Activated effector memory CD4-positive, alpha-beta T cell treated with Interleukin-2 at 50 U/mL for 16 hours (primary cell): Measurements from ENCODE around the gene PDE7B.

ENCODE experiments used
- DNase-seq: peaks from one replicate; pipeline ENCODE4 v3.0.0-alpha.2; 2020

The PDE7B gene

DNA sequence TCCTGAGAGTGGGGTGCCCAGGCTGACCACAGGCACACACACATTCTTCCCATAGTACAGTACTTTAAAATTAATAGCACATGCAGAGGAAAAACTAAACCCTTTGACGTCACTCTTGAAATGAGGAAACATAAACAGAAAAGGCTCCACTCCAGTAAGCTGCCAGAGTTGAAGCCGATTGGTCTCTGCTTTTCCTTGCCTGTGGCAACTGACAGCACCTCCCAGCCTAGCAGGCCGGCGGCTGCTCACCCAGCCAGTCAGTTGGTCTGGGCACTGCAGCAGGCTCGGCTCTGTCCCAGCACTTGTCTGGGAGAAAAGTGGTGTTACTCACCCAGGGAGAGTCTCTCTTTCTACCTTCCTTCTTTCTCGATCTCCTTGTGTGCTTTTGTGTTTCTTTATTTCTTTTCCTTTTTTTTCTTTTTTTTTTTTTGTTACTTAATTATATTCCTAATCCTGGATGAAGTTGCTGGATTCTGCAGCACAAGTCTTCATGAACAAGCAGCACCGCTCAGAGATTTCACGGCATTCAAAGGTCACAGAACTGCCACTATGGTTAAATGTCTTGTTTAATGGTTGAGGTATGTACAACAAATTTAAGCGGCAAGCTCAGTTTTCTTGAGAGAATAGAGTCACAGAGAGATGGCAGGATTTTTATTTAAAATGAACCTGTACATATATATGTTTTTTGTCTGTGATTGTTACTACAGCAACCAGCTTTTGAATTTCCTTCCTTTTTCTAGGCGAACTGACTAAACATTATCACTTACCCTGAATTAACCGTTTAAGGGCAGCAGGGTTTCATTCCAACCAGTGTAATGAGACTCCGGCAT is at the start of gene PDE7B:
Gene PDE7B, plus strand, starts transcription at position 260 of the 830 bp plus-strand sequence.
- peak; percentile 4 for DNase-seq

DNA sequence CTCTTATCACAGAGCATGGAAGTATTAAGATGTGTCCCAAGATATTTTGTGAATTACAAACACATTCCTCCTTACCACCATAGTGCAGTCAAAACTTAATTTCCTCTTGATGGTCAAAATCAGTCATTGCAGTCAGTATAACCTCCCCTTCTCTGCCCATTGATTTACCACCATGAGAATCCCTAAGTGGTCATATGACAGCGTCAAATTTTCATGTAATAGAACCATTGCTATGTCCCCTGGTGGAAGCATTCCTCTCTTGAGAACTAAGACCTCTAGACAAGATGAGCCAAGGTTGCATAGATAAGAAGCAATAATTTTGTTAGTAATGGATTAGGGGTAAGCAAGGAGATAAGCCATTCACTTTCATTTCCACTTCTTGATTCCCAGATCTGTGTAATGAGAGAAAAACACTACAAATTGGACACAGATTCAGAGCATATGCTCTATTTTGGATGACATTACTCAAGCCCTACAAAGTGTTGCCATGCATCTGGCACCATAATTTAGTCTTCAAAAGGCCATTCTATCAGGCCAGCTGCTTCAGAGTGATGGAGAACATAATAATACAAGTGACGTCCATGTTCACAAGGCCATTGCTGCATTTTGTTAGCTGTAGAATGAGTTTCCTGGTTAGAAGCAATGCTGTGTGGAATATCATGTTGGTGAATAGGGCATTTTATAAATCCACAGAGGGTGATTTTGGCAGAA is 49.6 kb upstream of the PDE7B start:
- DNase-seq = no peak

DNA sequence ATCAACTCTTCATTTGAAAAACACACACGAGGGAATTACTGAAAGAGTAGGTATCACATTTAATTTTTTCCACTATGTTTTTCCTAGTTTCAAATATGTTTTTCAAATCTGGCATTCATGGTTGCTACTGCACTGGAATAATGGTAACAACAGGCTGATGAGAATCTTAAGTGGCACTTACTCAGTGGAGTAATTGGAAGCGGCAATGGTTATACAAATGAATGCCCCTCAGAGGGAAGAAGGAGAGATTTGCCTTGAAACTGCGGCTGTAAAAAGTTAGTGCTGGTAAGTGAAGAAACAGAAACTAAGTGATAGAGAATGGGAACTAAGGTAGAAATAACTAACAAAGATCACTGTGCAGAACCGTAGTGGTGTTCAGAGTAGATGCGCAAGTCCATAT is 41.0 kb upstream of the PDE7B start:
- no peak for DNase-seq

DNA sequence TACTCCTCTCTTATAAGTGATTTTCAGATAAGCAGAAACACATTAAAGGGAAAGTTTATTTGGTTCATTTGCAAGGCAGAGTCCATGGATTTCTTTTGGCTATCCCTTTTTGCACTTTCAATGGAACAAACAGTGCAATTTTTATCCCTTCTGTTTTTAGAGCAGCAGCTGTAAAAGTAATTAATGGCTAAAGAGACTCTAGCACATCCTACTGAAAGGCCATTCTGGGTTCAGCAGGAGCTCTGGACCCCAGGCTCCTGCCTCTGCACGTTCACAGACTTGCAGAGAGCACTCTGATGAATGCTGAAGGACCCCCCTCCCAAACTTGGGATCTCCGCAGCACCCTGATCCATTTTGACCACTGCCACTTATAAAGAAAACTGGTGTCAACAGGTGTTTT is 40.3 kb upstream of the PDE7B start:
- DNase-seq = no peak

DNA sequence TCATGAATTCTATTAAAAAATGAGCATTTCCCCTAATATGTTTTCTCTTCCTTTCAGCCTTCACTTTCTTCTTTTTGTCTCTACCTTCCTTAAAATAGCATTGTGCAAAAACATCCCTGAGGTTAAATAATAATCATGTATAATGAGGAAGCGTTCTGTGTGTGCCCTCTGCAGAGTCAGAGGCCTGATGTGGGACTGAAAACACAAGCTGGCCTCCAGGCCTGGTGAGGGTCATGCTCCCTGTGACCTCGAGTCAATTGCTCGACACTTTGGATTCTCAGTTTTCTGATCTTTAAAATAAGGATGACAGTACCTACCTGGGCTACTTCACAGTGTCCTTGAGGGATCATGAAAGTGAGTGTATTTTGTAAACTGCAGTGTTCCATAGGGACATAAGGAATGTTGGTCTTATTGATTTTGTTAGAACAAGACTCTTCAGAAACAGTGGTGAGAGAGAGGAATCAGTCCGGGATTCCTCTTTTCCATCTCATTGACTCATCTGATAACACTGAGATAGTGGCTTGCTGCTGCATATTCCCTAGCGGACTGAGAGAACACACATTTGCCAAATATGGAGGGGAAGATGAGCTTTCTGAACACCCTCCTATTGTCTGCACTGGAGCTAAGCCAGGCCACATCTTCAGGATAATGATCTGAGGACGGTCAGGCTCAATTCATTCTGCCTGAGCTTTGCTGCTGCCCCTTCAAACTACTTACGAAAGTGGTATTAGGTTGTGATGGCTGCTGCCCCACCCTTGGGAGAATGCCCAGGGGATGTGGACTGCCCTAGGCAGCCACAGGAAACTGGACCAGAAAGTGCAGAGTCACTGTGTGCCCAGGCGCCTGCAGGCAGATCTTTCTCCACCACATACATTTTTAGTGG is 39.6 kb upstream of the PDE7B start:
- no peak for DNase-seq

DNA sequence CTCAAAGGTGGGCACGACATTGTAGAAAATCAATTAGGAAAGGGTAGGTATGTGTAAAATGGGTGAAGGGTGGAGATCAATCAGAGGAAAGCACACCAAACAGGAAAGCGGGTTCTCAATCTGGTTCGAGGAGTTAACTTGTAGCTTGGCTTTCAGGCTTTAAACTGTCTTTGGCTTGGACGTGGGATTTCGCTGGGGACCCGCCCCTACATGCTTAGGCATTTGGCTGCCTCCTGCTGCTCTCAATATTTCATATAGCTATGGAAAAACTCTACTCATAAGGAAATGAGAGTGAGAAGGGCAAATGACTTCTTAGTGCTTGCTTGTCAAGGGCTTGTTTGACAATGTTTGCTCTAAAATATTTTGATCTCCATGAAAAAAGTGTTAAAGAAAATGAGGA is 38.1 kb upstream of the PDE7B start:
- DNase-seq = no peak

DNA sequence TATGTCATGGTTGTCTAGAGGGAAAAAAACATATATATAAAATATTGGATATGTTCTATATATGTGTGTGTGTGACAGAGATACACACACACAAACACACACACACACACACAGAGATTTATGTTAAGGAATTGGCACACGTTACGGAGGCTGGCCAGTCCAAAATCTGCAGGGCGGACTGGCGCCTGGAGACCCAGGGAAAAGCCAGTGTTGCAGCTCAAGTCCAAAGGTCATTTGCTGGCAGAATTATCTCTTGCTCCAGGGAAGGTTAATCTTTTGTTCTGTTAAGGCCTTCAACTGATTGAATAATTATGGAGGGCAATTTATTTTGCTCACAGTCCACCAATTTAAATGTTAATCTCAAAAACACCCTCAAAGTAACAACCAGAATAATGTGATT is 37.5 kb upstream of the PDE7B start:
- no peak for DNase-seq

DNA sequence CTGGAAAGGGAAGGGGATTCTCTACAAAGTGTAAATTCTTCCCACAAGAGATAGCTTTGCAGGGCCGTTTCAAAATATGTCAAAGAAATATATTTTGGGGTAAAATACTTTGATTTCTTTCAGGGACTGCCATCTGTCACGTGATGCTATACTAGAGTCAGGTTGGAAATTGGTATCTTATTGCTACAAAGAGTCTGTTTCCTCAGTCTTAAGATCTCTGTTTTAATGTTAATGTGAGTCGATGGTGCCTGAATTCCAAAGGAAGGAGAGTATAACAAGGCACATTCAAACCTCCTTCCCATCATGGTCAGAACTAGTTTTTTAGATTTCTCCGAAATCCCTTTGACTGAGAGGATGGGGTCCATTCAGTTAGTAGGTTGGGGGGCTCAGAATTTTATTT is 36.3 kb upstream of the PDE7B start:
- no peak for DNase-seq

DNA sequence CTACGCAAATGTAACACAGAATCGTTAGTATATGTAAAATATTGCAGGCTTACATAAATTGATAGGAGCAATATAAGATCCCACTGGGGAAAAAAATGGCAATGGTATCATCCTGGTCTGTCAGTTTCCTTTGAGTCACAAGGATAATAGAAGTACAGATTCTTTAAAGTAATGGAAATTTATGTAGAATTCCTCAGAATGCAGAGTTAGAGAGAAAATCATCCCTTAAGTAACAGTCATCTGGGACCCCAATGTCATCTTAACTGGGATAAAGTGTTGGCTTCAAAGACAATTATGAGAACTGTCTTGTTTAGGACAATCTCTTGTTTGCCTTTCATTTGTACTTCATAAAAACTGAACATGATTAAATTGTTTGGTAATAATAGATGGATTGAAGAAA is 34.5 kb upstream of the PDE7B start:
- no peak for DNase-seq

DNA sequence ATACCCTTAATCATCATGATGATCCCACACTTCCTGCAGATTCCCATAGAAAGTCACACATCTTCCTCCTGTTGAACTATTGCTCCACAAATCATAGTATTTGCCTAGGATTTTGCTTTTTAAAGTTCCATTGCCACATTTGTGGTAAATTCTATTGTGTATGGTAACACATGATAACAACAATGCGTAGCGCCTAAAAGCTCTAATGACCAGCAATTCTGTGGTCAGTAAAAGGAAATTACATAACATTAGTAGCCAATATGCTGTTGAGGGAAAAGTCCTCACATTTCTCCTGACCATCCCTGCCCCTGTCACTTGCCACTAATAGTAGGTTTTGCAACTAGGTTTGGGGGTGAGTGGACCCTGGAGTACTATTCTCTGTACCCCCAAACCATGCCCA is 31.8 kb upstream of the PDE7B start:
- DNase-seq = no peak

DNA sequence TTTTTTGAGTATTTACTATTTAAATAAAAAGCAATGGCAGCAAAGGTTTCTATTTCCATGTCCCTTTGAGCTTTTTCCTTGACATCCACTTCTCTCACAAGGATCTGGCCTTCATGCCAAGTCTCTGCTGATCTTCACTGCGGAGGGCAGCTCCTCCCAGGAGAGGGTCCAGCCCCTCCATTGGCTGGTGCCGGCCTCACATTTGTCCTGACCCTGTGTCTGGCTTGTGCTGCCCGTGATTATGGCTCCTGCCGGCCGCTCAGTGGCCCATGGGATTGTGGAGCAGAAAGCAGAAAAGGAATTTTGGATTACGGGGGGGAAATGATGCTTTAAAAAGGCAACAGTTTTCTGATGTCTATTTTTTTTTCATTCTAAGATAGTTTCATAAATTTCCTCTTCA is 31.2 kb upstream of the PDE7B start:
- DNase-seq = no peak

DNA sequence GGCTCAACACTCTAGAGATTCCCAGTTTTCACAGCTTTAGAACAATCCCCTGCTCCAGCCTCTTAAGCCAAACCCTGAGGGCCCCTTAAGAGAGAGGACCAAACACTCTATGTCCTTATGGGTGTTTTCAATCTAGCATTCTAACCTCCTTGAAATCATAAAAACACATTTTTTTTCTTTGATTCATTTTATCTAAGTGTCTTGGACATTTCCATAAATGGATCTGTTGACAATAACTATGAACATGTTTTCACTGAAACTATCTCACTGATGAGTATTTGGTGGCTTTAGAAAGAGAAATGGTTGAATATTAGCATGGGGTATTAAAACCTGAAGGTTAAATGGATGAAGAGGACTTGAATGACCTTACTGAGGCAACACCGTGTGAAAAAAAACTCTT is 27.6 kb upstream of the PDE7B start:
- DNase-seq = no peak

DNA sequence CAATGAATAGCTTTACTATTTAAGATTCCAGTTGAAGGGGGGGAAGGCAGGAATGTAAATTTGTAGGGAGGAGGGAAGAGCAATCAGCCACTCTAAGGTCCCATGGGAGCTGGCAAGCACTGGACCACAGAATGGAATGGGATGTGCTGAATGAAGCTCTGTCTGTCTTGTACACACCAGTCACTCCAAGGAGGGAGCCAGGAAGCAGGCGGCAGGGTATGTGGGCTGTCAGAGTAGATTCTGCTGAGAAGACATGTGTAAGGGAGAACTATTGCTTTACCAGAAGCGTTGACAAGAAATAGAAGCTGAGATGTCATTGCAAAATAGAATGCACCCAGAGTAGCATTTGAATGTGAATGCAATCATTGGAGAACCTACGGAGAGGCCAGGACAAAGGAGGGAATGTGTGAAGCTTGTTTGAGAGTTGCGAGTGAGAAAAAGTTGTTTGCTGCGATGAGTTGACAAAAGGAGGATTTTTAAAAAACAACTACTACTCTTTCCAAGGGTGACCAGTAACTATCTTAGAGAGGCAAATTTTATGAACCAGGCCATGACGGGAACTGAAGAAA is 25.2 kb upstream of the PDE7B start:
- no peak for DNase-seq

DNA sequence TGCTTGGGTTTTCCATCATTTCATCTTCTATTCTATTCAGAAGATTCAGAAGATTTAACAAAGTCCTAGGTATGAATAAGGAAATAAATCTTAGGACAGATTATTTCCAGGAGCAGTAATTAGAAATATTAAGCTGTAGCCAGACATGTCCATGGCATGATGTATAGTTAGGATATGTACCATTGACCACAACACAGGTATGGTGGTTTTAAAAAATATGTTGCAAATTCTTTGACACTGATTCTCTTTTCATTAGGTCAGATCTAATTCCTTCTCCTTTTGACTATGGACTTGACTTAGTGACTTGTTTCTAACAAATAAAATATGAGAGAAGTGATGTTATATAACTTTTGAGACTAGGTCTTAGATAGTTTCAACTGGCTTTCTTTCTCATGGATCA is 23.5 kb upstream of the PDE7B start:
- no peak for DNase-seq

DNA sequence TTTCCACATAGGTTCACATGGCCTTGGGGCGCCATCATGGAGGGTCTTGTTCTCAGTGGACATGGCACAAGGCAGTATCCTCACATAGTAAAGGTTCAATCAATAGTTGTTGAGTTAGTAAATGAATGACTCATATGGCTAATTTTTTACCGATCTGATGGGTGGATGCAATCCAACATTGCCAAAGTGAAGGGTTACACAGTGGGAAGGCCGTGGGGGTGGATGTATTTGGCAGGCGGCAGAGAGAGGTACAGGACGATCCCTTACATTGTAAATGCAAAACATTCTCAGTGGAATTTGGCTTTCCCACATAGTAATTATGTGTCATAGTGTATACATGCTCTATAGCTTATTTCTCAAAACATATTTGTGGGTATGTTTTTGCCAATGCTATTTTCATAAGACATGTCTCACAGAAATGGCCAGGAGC is 21.0 kb upstream of the PDE7B start:
- no peak for DNase-seq

DNA sequence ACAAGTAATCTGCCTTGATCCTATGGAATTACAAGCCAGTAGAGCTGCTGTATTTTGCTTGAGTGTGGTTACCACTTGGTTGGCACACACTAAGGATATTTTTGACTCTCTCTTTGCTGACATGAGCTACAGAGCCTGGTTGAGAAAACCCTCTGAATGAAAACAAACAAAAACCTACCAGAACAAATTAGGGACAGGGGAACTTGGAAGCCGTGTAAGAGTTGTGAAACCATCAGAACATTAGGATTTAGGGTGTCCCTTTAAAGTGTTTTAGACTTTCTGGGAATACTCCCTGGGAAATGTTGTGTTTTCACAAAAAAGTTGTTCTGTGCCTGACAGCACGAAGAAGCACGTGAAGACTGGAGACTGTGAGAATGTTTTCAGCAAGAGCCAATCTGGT is 20.5 kb upstream of the PDE7B start:
- DNase-seq = no peak

DNA sequence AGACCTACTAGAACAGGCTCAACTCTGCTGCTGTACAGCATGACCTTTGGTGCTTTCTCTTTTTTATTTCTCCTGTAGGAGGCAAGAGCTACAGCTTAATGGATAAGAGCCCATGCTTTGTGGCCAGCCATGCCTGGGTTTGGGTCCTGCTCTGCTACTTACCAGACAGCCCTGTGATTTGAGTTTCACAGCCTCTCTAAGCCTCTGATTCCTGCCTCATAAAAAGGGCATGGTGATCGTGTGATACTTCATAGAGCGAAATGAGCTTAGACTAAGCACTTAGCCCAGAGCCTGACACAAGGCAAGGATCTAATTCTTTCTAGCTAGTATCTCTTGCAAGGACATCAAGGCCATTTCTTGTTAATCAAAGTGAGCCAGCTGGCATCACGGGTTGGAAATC is 19.3 kb upstream of the PDE7B start:
- no peak for DNase-seq

DNA sequence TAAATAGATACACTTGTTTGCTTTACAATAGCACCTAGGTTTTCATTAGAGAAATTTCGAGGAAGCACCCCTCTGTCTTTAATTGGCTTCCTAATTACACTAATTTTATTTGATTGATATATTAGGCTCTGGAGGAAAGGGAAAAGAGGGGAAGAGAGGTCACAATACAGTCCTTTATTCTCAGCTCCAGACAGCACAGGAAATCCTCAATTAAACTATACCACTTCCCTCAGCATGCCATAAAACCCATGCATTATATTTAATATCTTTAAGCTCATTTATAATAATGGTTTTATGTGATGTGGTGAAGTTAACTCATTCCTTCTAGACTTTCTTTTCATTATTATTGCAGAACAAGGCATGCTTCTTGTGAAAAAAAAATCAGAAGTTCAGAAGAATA is 17.7 kb upstream of the PDE7B start:
- DNase-seq = no peak

DNA sequence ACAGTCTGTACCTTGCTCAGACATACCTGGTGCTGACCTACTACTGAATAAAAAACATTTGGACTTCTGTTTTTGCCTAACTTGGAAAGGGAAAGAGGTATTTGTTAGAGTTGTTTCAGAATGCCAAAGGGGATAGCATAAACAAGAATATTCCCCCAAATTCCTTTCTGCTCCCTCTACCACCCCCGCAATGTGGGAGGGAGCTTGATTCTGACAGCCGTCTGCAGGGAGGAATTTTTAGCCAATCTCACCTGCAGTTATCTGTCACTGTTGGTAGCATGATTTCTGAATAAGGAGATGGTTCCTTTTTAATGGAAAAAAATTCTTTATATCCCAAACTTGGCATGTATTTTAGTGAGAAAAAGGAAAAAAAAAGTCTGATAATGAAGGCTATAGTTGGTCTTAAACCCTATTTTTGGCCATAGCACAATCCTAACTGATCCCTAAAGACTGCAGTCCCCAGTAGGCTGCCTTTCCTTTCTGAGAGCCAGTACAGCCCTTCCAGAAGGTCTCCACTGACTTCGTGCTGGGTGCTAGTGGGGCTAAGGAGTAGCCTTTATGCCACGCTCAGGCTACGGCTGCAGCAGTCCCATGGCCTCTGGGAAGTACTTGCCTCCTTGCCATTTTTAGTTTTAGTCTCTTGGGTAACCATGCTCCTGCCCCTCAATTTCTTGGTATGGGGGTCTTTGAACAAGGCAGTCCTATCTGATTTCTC is 13.6 kb upstream of the PDE7B start:
- no peak for DNase-seq

DNA sequence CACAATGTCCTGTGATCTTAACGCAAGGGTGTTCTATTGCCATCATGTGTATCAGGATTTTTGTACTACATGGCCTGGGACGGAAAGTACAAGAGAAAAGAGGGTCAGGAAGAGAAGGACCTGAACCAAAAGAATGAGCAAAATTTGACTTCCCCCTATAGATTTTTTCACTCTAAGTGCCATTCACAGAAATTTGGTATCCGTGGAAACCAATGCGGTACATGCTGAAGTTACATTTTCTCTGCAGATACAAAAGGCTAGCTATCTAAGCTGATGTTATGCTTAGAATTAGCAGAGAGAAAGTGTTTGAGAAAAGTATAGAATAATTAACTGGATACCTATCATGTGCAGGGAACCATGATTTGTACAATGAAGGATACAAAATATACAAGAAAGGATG is 12.4 kb upstream of the PDE7B start:
- DNase-seq = no peak

DNA sequence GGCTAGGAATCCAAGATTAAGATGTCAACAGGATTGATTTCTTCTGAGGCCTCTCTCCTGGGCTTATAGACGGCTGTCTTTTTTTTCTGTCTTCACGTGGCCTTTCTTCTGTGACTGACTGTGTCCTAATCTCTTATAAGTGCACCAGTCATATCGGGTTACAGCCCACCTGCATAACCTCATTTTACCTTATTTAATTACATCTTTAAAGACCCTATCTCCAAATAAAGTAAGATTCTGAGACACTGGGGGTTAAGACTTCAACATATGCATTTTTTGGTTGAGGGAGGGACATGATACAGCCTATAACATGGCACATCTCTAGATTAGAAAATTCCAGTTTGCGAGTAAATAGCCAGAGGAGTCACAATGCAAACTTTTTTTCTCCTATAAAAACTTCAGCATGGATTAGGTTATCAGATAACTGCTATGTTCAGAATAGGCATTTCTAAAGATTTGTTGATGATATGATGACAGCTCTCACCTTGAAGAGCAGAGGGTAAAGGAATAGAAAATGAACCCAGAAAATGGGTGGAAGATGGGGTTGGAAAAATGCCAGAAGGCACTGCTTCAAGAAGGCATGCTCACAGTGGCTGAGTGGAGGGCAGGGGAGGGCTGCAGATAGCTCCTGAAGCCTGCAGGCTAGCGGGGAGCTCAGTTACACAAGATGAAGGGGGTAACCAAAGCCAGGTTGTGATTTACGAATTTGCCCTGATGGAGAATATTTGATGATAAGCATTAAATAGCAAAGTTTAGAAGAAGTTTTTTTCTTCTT is 8.7 kb upstream of the PDE7B start:
- DNase-seq = no peak

DNA sequence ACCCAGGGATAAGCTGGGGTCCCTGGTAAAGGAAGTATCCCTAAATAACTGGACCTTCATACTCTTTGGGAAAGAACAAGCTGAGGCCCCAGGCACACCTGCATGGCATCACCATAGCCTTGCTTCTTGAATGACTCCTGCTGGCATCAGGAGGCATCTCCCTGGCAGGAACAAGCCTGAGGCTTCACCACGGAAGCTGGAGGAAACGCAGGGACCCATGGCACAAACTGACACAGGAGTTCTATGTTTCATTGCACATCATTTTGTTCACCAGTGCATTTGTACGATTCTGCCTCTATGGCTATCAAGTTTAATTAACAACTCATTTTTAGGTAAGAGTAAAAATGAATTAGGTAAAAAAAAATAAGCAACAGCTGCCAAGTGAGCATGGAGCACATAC is 619 bp upstream of the PDE7B start:
- DNase-seq = no peak
